NCI-H2107 treated with DMSO at 0.1 percent for 48 hours (cell line): ENCODE data around the gene STRN4.

ENCODE experiments used
- DNase-seq: peaks from one replicate; lab custom pipeline; 2025; ENCODE audit not compliant: unreplicated experiment; lab: John Stamatoyannopoulos, UW

Gene STRN4

DNA sequence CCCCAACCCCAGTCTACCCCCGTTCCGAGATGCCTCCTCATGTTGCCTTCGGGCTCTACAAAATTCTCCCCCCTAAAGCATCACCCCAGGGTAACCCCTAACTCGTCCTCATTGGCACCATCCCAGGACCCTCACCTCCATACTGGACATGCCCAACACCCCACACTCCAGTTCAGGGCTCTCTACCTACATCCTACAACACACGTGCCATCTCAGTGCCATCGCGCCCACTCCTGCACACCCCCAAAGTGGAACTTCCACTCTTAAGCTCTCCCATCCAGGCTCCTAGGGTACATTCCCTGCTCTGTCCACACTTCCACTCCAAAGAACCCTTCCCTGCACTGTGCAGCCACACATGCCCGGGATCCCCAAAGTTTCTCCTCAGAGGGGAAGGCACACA lies 1.2 kb downstream of the STRN4 start:
- DNase-seq: no peak

DNA sequence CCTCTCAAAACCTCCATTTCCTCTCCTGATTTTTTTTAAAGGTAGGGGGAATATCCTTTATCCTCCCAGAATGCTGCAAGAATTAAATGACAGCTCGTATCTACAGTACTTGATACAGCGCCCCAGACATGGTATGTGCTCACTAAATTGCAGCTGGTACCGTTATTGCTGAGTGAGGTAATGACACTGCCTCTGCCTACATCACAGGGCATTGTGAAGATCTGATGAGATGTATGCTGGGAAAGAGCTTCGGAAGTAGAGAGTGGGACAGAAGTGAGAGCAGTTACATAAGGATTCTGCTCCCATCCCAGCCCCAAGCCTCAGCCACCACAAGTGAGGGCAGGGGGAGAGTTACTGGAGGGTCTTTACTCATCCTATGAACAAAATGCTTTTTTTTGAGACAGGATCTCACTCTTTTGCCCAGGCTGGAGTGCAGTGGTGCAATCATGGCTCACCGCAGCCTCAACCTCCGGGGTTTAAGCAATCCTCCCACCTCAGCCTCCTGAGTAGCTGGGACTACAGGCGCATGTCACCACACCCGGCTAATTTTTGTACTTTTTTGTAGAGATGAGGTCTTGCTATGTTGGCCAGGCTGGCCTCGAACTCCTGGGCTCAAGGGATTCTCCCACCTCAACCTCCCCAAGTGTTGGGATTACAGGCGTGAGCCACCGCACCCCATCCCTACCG lies 2.1 kb downstream of the STRN4 start:
- DNase-seq: no peak

DNA sequence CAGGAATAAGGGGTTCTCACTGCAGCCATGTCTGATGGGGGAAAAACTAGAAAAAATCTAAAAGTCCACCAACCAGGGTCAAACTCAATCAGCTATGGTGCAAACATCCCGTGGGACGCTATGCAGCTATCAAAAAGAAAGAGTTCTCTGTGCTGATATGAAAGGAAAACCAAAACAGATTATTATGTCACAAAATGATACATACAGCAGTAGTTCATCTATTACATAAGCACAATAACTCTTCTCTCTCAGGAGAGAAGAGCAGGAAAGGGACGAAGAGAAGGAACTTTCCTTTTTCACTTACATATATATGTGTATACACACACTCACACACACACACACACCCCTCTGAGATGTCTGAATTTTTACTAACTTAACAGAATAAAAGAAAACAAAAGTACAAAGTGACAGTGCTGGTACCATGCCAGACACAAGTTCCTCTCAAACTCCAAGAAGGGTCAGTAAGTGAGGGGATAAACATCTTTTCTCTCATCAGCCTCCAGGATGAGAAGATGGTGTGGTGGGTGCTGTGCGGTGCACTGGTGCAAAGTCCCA lies 3.2 kb downstream of the STRN4 start:
- no peak for DNase-seq

- no peak for DNase-seq
Observed at GRCh38 chr19:46741447-46741846, 4.8 kb downstream of the STRN4 start.

GRCh38 chr19:46739290-46739771 lies 6.9 kb downstream of the STRN4 start:
- DNase-seq: no peak

GRCh38 chr19:46737761-46738171 lies 8.5 kb downstream of the STRN4 start:
- no peak for DNase-seq

DNA sequence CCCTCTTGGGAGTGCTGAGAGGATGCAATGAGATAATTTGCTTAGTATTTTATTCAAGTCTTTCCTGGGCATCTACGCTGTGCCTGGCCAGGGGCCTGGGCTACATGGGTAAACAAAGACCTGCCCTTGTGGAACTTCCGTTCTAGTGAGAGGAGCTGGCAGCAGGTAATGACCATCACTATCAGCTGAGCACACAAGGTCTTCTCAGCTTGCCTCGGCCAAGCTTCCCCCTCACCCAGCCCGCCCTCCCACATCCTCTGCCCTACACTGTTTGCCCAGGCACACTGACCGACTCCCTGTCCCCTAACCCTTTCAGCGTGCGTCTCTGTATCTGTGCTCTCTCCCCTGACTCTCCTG lies 9.0 kb downstream of the STRN4 start:
- no peak for DNase-seq

DNA sequence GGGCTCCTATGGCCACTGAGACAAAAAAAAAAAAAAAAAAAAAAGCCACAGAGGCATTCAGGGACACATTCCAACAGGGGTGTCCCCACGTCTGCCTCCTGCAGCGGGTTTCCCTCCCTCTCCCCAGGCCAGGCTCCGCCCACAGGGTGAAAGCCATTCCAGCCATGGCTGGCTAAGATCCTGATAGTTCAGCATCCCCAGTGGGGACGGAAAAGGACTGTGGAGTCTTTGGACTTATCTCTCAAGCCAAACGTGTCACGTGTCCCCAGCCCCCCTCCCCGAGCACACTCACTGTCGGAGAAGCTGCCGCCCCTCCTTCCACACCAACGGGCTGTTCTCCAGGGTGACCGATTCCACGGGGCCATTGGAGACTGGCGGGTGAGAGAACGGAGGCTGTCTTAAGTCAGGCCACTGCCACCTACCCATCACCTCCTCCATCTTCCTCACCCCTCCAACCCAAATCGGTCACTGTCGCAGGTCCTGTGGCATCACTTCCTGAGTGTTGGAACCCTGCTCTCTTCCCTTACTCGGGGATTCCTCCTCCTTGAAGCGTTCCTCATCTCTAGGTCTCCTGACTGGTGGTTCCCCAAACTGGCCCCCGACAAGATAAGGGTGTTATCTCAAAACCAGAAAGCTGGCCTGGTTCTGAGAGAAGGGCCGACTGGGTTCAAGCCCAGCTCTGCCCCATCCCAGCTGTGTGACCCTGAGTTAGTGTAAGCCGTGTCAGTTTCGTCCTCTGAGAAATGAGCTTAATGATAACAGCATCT lies 9.5 kb downstream of the STRN4 start:
- no peak for DNase-seq

- no peak for DNase-seq
Observed at GRCh38 chr19:46733690-46734292, 12.5 kb downstream of the STRN4 start.

GRCh38 chr19:46732966-46733689 lies 13.1 kb downstream of the STRN4 start:
- no peak for DNase-seq

DNA sequence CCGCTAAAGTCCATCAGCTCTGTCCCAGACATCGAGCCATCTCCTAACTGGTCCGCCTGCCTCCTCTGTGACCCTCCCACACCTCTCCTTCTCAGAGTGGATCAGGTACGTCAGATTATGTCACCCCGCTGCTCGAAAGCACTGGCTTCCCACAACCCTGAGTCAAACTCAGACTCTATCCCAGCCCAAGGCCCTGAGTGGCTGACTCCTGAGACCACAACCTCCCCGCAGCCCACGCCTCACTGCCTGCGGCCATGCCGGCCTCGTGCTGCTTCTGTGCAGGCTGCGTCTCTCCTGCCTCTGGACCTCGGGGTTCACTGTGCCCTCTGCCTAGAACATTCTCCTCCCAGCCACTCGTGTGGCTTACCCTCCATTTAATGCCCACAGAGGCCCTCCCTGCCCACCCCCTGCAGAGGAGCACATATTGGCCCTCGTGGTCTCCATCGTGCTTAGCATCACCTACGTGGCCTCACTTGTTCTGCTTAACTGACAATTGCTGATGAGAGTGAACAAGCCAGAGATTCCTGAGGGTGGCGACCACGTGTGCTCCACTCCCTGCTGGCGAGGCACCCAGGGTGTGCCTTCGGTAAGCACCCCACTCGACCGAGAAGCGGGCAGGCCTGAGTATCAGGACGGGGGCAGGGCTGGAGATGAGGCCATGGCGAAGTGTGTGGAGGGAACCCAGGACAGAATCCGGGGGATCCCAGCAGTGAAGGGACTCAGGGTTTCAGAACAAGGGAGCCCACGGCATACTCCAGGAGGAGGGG lies 13.9 kb downstream of the STRN4 start:
- DNase-seq: no peak

DNA sequence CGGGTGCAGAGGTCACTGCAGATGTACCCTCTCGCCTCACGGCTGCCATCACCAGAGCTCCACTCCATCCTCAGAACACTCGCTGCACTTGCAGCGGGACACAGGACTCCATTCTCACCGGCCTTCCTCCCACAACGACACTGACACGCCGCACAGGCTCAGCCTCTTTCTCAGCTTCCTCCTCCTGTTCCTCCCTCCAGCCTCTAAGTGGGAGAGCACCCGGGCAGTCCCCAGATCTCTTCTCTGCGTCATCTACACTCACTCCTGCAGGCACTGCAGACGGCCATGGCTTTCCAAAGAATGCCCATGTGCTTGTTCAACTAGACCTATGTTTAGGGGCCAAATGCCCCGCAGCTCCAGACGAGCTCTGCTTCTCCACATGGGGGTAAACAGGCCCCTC lies 14.7 kb downstream of the STRN4 start:
- no peak for DNase-seq

GRCh38 chr19:46731007-46731501 lies 15.2 kb downstream of the STRN4 start:
- DNase-seq: no peak

DNA sequence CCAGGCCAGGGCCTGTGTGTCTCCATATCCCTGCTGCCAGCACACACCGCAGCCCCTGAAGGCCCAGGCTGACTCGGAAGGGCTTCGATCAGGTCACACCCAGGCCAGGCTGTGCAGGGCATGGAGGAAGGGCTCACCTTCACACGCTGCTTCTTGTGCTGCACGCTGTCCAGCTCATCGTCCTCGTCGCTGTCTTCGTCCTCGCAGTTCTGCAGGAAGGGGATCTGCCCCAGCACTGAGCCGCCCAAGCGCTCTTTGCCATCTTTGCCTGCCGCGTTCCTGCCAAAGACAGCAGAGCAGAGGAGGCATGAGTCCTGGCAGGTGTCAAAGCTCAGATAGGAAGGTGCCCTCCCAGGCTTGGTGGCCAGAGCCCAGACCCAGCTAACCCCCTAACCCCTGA lies 15.7 kb downstream of the STRN4 start:
- no peak for DNase-seq

DNA sequence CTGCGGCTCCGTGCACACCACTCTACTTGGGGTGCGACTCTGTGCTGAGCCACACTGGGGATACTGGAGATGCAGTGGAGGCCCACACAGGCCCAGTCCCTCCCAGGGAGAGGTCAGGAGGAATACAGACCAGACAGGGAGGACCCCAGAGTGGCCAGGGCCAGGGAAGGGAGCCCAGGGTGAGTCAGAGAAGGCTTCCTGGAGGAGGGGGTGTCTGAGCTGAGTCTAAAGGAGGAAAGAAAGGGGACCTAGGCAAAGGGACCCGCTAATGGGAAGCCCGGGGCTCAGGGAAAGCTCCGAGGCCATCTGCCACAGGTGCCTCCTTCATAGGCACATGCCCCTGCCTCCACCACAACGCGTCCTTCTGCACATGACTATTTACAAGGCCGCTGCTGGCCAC lies 16.1 kb downstream of the STRN4 start:
- no peak for DNase-seq

DNA sequence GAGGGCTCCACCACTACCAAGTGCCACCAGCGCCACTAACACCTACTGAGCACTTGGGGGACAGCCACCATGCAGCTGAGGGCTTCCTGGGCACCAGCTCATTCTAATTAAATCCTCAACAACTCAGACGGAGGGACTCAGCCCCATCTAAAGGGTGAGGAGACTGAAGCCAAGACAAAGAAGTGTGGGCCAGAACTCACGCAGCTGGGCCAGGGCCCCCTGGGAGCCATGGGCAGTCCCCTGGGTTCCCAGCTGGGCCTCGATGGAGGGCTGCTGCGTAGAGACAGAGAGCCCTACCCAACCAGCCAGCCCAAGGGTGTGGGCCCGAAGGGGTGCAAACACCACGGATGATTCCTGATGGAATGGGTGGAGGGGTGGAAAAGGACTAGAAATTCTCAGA lies 16.6 kb downstream of the STRN4 start:
- no peak for DNase-seq

- no peak for DNase-seq
Observed at GRCh38 chr19:46728693-46729339, 17.4 kb downstream of the STRN4 start.

- no peak for DNase-seq
Observed at GRCh38 chr19:46728208-46728607, 18.0 kb downstream of the STRN4 start.

GRCh38 chr19:46727757-46728156 lies 18.5 kb downstream of the STRN4 start:
- no peak for DNase-seq

- DNase-seq: no peak
Observed at GRCh38 chr19:46726971-46727501, 19.2 kb downstream of the STRN4 start.
